HepG2 (cell line): ENCODE results near the gene NKAIN4.
"Not testable (repeated sequence)": the region's sequence is repeated elsewhere in the genome, so short reads cannot be mapped to it uniquely, and the experiment has no call there.

Experiments
- HOMEZ ChIP-seq: IDR thresholded peaks from 2 replicates; pipeline ENCODE4 v1.6.1; 2016; ENCODE audit warnings: low read depth
- ZBED4 ChIP-seq: sonication (generic); formaldehyde crosslinking; IDR thresholded peaks from 2 replicates; pipeline ENCODE4 v1.4.0; 2020; ENCODE audit warnings: missing genetic modification reagents, borderline replicate concordance
- ZNF263 ChIP-seq: sonication (generic); formaldehyde crosslinking; IDR thresholded peaks from 2 replicates; pipeline ENCODE4 v1.4.0; 2020; ENCODE audit warnings: missing genetic modification reagents

GRCh38 chr20:63221400-63222053 lies 32.7 kb downstream of the NKAIN4 start:
- TF ChIP-seq ZBED4, ZNF263, HOMEZ (CRISPR knock-in tag): not testable (repeated sequence)
